A549 treated with Hydrocortisone at 1 μM for 4 hours (cell line): ENCODE results near the gene NGB. TPM values are rescaled to one million over a fixed set of nuclear protein-coding genes. Genes with fewer than 3 reads are reported as not detected.

Experiments
- total RNA-seq: library from RNA; stranded (reverse); fragments of 200-300 nt; extraction: Qiagen RNA extraction; gene quantifications from 5 replicates; pipeline ENCODE4 v1.2.3, GENCODE V29; 2022

Gene NGB
- total RNA-seq: not detected in 5 replicates

GRCh38 chr14:77271113-77271710 is at the start of gene NGB:
Gene NGB, minus strand, starts transcription at chr14:77271206. Its CDS starts 269 bp downstream, at chr14:77270937.

GRCh38 chr14:77320238-77320935 is 49.4 kb upstream of the NGB start, which contains the start of gene POMT2:
Gene POMT2, minus strand, starts transcription at chr14:77320883. Its CDS starts 202 bp downstream, at chr14:77320681.

Other genes with a start within 250 kb of the NGB start
- gene IRF2BPL, start 242.5 kb downstream of the NGB start, total RNA-seq: 12.4 to 18.4 TPM (median 16.5 TPM) in 5 replicates
- gene CIPC, start 172.9 kb downstream of the NGB start, total RNA-seq: 6.5 to 9.7 TPM (median 7.1 TPM) in 5 replicates
- gene ZDHHC22, start 129.4 kb downstream of the NGB start, total RNA-seq: 0.18 to 0.37 TPM (median 0.23 TPM) in 5 replicates
- gene TMEM63C, start 89.4 kb downstream of the NGB start, total RNA-seq: 4.8 to 6.0 TPM (median 5.4 TPM) in 5 replicates
- gene POMT2, start 49.7 kb upstream of the NGB start, total RNA-seq: 25.5 to 31.9 TPM (median 29.1 TPM) in 5 replicates
- 30.5 to 35.5 TPM (median 33.7 TPM) in 5 replicates for gene GSTZ1, start 49.8 kb upstream of the NGB start, total RNA-seq
- 4.6 to 8.8 TPM (median 6.6 TPM) in 5 replicates for gene TMED8, start 105.9 kb upstream of the NGB start, total RNA-seq
- gene SAMD15, start 106.2 kb upstream of the NGB start, total RNA-seq: 1.2 to 2.6 TPM (median 1.6 TPM) in 5 replicates
- gene NOXRED1, start 152.3 kb upstream of the NGB start, total RNA-seq: 0.05 to 0.08 TPM (median 0.07 TPM) in 5 replicates
- 13.2 to 15.0 TPM (median 14.1 TPM) in 5 replicates for gene VIPAS39, start 186.4 kb upstream of the NGB start, total RNA-seq
- gene AHSA1, start 186.9 kb upstream of the NGB start, total RNA-seq: 220 to 282 TPM (median 240 TPM) in 5 replicates
- gene ISM2, start 227.6 kb upstream of the NGB start, total RNA-seq: 0.39 to 0.58 TPM (median 0.49 TPM) in 5 replicates